Stomach (tissue), 4 donors: ENCODE results near the gene MKX.

Source experiments
- EP300 ChIP-seq: sonication (generic); formaldehyde crosslinking; IDR thresholded peaks from one replicate; pipeline ENCODE4 v1.6.1; 2017; ENCODE audit warnings: antibody characterized with exemption
- TF ChIP-seq, protein P1 (sequence below), 7 experiments: fragments of 450-650 bp in 4 of 7; fragments of 200-600 bp in 3 of 7; sonication (generic) in 3 of 7; IDR thresholded peaks; one replicate each; pipeline ENCODE4 v1.5.1; 2016 to 2019; ENCODE audit warnings: antibody characterized with exemption in 7 of 7, control low read depth in 2 of 7, mild to moderate bottlenecking in 1 of 7

GRCh38 chr10:27743877-27744801 is 1.5 kb downstream of the MKX start:
- TF ChIP-seq EP300 = no peak
- TF ChIP-seq, protein P1, sequence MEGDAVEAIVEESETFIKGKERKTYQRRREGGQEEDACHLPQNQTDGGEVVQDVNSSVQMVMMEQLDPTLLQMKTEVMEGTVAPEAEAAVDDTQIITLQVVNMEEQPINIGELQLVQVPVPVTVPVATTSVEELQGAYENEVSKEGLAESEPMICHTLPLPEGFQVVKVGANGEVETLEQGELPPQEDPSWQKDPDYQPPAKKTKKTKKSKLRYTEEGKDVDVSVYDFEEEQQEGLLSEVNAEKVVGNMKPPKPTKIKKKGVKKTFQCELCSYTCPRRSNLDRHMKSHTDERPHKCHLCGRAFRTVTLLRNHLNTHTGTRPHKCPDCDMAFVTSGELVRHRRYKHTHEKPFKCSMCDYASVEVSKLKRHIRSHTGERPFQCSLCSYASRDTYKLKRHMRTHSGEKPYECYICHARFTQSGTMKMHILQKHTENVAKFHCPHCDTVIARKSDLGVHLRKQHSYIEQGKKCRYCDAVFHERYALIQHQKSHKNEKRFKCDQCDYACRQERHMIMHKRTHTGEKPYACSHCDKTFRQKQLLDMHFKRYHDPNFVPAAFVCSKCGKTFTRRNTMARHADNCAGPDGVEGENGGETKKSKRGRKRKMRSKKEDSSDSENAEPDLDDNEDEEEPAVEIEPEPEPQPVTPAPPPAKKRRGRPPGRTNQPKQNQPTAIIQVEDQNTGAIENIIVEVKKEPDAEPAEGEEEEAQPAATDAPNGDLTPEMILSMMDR (IDR thresholded peaks at IDR 0.05) = no peak
